Neuronal stem cell (in vitro differentiated cells): Measurements from ENCODE around the gene MRPL18.

Source experiments
- DNase-seq: peaks from one replicate; pipeline ENCODE4 v3.0.0-alpha.2; 2013; ENCODE audit warnings: low spot score
- H2AFZ ChIP-seq: one replicate; pipeline ENCODE4 v1.6.1; 2013; ENCODE audit warnings: mild to moderate bottlenecking, low read length, inconsistent platforms
- H2AK5ac ChIP-seq: 2 replicates; pipeline ENCODE4 v1.6.1; 2013; ENCODE audit warnings: low read depth, mild to moderate bottlenecking, inconsistent platforms, low read length, moderate library complexity, mixed read lengths
- H2BK120ac ChIP-seq: 2 replicates; pipeline ENCODE4 v1.6.1; 2013; ENCODE audit warnings: low read depth, mild to moderate bottlenecking, inconsistent platforms, low read length, moderate library complexity, mixed read lengths
- H2BK12ac ChIP-seq: one replicate; pipeline ENCODE4 v1.6.1; 2013; ENCODE audit warnings: low read length, inconsistent platforms
- H2BK15ac ChIP-seq: 2 replicates; pipeline ENCODE4 v1.6.1; 2013; ENCODE audit warnings: mild to moderate bottlenecking, low read length, inconsistent platforms, mixed read lengths
- H2BK5ac ChIP-seq: one replicate; pipeline ENCODE4 v1.6.1; 2013; ENCODE audit warnings: inconsistent platforms, mild to moderate bottlenecking, low read length, moderate library complexity
- H3K14ac ChIP-seq: one replicate; pipeline ENCODE4 v1.6.1; 2013; ENCODE audit warnings: low read length, inconsistent platforms
- H3K18ac ChIP-seq: 2 replicates; pipeline ENCODE4 v1.6.1; 2013; ENCODE audit warnings: low read length, inconsistent platforms
- H3K23ac ChIP-seq: 2 replicates; pipeline ENCODE4 v1.6.1; 2013; ENCODE audit warnings: low read depth, mild to moderate bottlenecking, mixed read lengths, low read length, inconsistent platforms; ENCODE audit not compliant: poor library complexity
- H3K27ac ChIP-seq: replicated peaks from 3 replicates; pipeline ENCODE4 v1.5.1; 2013; ENCODE audit warnings: low read length, inconsistent platforms
- H3K27me3 ChIP-seq, 3 experiments: 2 replicates each; pipeline ENCODE4 v1.6.1; 2013; ENCODE audit warnings: low read length in 3 of 3, mild to moderate bottlenecking in 2 of 3, inconsistent platforms in 1 of 3, low read depth in 1 of 3, mixed read lengths in 1 of 3, moderate library complexity in 1 of 3; ENCODE audit not compliant: control insufficient read depth in 3 of 3, insufficient read depth in 3 of 3
- H3K36me3 ChIP-seq, 2 donors: replicated peaks in 1 of 2; 2 replicates each; pipeline ENCODE4 v1.6.1; 2013; ENCODE audit warnings: low read length in 2 of 2; ENCODE audit not compliant: control insufficient read depth in 2 of 2, insufficient read depth in 2 of 2
- H3K4ac ChIP-seq: 2 replicates; pipeline ENCODE4 v1.6.1; 2013; ENCODE audit warnings: inconsistent platforms, mild to moderate bottlenecking, low read length, moderate library complexity
- H3K4me1 ChIP-seq, 2 donors: 1 replicate in 1 of 2; 2 replicates in 1 of 2; pipeline ENCODE4 v1.6.1; 2013; ENCODE audit warnings: low read length in 2 of 2, low read depth in 1 of 2; ENCODE audit not compliant: control insufficient read depth in 2 of 2, insufficient read depth in 1 of 2
- H3K4me2 ChIP-seq: one replicate; pipeline ENCODE4 v1.6.1; 2013; ENCODE audit warnings: mild to moderate bottlenecking, low read length, inconsistent platforms; ENCODE audit not compliant: insufficient read depth, poor library complexity, severe bottlenecking
- H3K4me3 ChIP-seq, 2 donors: 2 replicates each; pipeline ENCODE4 v1.5.1; 2013; ENCODE audit warnings: low read length in 2 of 2, mild to moderate bottlenecking in 2 of 2, inconsistent platforms in 1 of 2, moderate library complexity in 1 of 2
- H3K79me1 ChIP-seq: one replicate; pipeline ENCODE4 v1.6.1; 2013; ENCODE audit warnings: low read depth, mild to moderate bottlenecking, inconsistent platforms, low read length, moderate library complexity
- H3K9ac ChIP-seq: one replicate; pipeline ENCODE4 v1.6.1; 2013; ENCODE audit warnings: mild to moderate bottlenecking, low read depth, low read length, inconsistent platforms; ENCODE audit not compliant: poor library complexity
- H3K9me3 ChIP-seq, 2 donors: replicated peaks in 1 of 2; 2 replicates each; pipeline versions ENCODE3 to v1.6.1; 2013; ENCODE audit warnings: low read length in 2 of 2, mild to moderate bottlenecking in 2 of 2, inconsistent platforms in 1 of 2, low read depth in 1 of 2, mixed read lengths in 1 of 2, moderate library complexity in 1 of 2; ENCODE audit not compliant: control insufficient read depth in 2 of 2, insufficient read depth in 1 of 2
- H4K8ac ChIP-seq: one replicate; pipeline ENCODE4 v1.6.1; 2013; ENCODE audit warnings: low read depth, mild to moderate bottlenecking, inconsistent platforms, low read length, moderate library complexity
- H4K91ac ChIP-seq: one replicate; pipeline ENCODE4 v1.6.1; 2013; ENCODE audit warnings: low read length, low read depth, mild to moderate bottlenecking, inconsistent platforms; ENCODE audit not compliant: poor library complexity
- WGBS, 2 donors: extraction: QIAGEN DNeasy Blood & Tissue Kit; methylation state at CpG; one replicate each; pipeline ENCODE4 v1.1.7; 2013; ENCODE audit warnings: missing lambda C conversion rate in 2 of 2, mixed read lengths in 1 of 2; ENCODE audit not compliant: insufficient read length in 2 of 2, insufficient replicate concordance in 1 of 2; ENCODE audit errors: extremely low coverage in 2 of 2; 5-methylcytosine and 5-hydroxymethylcytosine counted together

Gene MRPL18

DNA sequence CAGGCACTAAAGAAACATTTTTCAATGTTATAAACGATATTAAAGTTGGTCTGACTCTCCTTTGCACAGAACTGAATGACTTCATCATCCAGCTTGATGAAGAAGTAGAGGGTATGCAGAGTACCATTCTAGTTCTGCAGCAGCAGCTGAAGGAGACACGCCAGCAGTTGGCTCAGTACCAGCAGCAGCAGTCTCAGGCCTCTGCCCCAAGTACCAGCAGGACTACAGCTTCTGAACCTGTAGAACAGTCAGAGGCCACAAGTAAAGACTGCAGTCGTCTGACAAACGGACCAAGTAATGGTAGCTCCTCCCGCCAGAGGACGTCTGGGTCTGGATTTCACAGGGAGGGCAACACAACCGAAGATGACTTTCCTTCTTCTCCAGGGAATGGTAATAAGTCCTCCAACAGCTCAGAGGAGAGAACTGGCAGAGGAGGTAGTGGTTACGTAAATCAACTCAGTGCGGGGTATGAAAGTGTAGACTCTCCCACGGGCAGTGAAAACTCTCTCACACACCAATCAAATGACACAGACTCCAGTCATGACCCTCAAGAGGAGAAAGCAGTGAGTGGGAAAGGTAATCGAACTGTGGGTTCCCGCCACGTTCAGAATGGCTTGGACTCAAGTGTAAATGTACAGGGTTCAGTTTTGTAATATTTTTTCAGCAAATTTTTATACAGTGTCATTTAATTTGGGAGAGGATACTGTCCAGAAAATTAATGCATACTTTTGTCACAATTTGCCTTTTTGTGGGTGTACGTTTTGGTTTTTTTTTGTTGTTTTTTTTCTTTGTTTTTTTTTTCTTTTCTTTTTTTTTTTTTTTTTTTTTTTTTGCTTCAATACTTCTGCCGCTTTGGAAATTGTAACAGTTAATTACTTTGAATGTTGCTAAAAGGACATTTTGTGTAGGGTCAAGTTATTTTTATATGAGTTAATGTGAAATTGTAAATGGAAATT lies 35.0 kb upstream of the MRPL18 start:
- no peak overlapping the region for H3K4me2 ChIP-seq
- no CpG with 5 or more reads among the region's 15 CpGs for WGBS, 2 donors
- no peak overlapping the region for H3K9ac ChIP-seq
- H3K4ac ChIP-seq, result no peak overlapping the region
- H2BK15ac ChIP-seq, result no peak overlapping the region
- no peak overlapping the region for H2BK5ac ChIP-seq
- H4K8ac ChIP-seq, result no peak overlapping the region
- H3K4me3 ChIP-seq, result no peak overlapping the region
- no peak overlapping the region for H2AK5ac ChIP-seq
- no peaks in the 10 kb centered on the region for H3K27me3 ChIP-seq
- peaks cover 28 to 96% of the 10 kb centered on the region in 2 donors for H3K36me3 ChIP-seq
- H3K4me1 ChIP-seq, result peaks cover 0 to 4% of the 10 kb centered on the region in 2 donors
- no peaks in the 10 kb centered on the region for H3K9me3 ChIP-seq
- no peak overlapping the region for H2BK120ac ChIP-seq
- no peak overlapping the region for H3K18ac ChIP-seq
- no peak overlapping the region for H2BK12ac ChIP-seq
- H3K79me1 ChIP-seq, result no peaks in the 10 kb centered on the region
- no peak overlapping the region for H4K91ac ChIP-seq
- H2AFZ ChIP-seq, result no peak overlapping the region
- H3K27ac ChIP-seq, result no peak overlapping the region
- H3K14ac ChIP-seq, result no peak overlapping the region
- DNase-seq, result no peak
- H3K23ac ChIP-seq, result no peak overlapping the region

DNA sequence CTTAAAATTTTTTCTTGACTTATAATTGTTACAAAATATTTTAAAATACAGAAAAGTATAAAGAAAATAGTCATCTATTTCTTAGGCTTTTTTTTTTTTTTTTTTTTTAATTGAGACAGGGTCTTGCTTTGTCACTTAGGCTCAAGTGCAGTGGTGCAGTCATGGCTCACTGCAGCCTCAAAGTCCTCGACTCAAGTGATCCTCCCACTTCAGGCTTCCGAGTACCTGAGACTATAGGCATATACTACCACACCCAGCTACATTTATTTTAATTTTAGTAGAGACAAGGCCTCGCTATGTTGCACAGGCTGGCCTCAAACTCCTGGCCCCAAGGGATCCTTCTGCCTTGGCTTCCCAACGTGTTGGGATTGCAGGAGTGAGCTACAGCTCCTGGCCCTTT lies 33.8 kb upstream of the MRPL18 start:
- Histone ChIP-seq H2BK15ac (no peak overlapping the region), H3K23ac (no peak overlapping the region), H2BK120ac (no peak overlapping the region), H2AFZ (no peak overlapping the region), H3K18ac (no peak overlapping the region), H3K4me1 (peaks cover 7 to 13% of the 10 kb centered on the region in 2 donors), H2AK5ac (no peak overlapping the region), H3K79me1 (no peaks in the 10 kb centered on the region), H3K14ac (no peak overlapping the region), H4K8ac (no peak overlapping the region), H3K9me3 (no peaks in the 10 kb centered on the region), H2BK12ac (no peak overlapping the region), H3K4ac (no peak overlapping the region), H3K36me3 (peaks cover 25 to 89% of the 10 kb centered on the region in 2 donors), H3K27ac (no peak overlapping the region), H3K9ac (no peak overlapping the region), H3K27me3 (no peaks in the 10 kb centered on the region), H4K91ac (no peak overlapping the region), H3K4me3 (no peak overlapping the region), H3K4me2 (no peak overlapping the region), H2BK5ac (no peak overlapping the region)
- WGBS, 2 donors, result no CpG with 5 or more reads among the region's 4 CpGs
- no peak for DNase-seq

DNA sequence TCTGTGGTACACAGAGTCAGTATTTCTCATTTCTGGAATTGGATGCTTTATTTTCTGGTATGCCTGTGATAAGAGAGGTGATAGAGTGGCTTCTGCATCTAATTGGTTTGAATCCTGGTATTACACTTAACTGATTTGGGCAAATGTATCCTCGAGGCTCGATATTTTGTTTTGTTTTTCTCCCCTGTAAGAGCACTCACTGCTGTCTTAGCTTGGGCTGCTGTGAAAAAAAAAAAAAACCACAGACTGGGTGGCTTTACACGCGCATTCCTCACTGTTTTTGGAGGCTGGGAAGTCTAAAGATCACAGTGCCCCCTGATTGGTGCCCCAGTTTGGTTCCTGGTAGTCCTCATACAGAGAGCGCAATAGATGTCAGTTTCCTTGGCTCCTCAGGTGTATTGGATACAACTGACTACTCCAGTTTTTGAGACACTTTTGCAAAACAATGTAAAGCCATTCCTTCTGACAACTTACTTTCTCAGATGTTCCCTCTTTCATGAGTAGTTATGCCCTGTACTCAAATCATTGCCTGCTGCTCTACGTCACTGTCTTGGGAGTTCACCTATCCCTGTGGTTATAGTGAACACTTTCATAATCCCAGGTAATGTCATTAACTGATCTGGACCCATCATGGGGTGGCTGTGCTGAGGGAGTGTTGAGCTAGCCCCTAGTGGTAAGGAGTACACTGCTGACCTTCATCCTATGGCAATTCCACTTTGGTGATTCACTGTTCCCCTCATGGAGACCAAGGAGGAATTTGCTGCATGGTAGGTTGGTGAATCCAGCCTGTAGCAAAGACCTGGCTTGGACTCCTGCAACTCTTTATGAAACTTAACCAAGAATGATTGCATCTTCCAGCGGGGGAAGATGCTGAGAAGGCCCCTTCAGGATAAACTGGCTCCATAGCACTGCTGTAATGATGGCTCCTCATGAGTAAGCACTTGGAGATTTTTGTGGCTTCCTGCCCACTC lies 32.0 kb upstream of the MRPL18 start:
- peaks cover 15 to 21% of the 10 kb centered on the region in 2 donors for H3K4me1 ChIP-seq
- H3K14ac ChIP-seq, result no peak overlapping the region
- H4K8ac ChIP-seq, result no peak overlapping the region
- H3K9ac ChIP-seq, result no peak overlapping the region
- H2AFZ ChIP-seq, result no peak overlapping the region
- no peak overlapping the region for H3K18ac ChIP-seq
- no peak overlapping the region for H4K91ac ChIP-seq
- no CpG with 5 or more reads among the region's 7 CpGs for WGBS, 2 donors
- H2BK120ac ChIP-seq, result no peak overlapping the region
- H3K4me3 ChIP-seq, result no peak overlapping the region
- no peak overlapping the region for H3K23ac ChIP-seq
- H2AK5ac ChIP-seq, result no peak overlapping the region
- H2BK12ac ChIP-seq, result no peak overlapping the region
- no peak overlapping the region for H2BK15ac ChIP-seq
- H3K27ac ChIP-seq, result no peak overlapping the region
- no peak overlapping the region for H2BK5ac ChIP-seq
- H3K9me3 ChIP-seq, result no peaks in the 10 kb centered on the region
- DNase-seq, result no peak
- H3K36me3 ChIP-seq, result peaks cover 24 to 79% of the 10 kb centered on the region in 2 donors
- no peak overlapping the region for H3K4ac ChIP-seq
- peaks cover 5% of the 10 kb centered on the region for H3K79me1 ChIP-seq
- no peaks in the 10 kb centered on the region for H3K27me3 ChIP-seq
- no peak overlapping the region for H3K4me2 ChIP-seq
